Measurements from ENCODE around the gene CSKMT.
"Not testable (repeated sequence)": the region's sequence is repeated elsewhere in the genome, so short reads cannot be mapped to it uniquely, and the experiment has no call there.

The CSKMT gene

DNA sequence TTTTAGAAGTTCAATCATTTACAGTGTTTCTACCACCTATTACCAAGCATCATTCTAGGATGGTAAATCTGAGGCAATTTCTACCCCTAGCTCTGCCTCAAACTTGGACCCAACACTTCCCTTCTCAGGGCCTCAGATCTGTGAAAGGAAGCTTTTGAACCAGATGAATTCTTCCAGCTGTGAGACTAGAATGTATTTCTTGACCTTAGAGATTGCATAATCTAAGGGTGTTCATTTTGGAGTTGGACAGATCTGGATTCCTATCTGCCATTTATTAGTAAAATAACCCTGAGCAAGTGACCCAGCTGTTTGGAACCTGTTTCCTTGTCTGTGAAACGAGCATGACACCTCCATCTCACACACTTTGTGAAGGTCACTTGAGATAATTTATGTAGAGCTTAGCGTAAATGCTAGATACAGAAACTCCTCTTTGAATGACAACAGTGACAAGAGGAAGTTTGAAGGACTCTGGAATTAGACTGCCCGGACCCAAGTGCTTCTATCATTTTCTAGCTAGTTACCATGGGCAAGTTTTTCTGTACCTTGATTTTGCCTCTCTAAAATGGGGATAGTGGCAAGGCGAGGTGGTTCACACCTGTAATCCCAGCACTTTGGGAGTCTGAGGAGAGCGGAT, 8.2 kb upstream of the CSKMT start:
- no peak for DNase-seq

DNA sequence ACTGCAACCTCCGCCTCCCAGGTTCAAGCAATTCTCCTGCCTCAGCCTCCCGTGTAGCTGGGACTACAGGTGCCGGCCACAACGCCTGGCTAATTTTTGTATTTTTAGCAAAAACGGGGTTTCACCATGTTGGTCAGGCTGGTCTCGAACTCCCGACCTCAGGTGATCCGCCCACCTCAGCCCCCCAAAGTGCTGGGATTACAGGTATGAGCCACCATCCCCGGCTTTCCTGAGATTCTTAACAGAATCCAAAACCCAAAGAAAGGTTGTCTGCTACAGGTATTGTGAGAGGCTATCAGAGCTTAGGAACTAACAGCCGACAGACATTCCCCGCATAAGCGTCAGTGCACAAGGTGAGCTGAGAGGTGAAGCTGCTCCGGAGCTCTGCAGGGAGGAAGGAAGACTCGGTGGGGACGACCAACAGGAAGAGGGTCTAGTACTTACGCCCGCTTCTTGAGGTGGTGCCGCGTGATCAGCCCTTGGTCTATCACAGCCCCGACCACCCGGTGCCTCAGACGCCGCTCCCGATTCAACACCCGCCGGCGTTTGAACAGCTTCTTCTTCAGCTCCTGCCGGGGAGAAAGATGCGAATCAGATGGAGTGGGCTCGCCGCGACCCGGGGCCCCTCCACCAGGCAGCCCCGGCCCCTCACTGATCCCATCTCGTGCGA, 572 bp upstream of the CSKMT start:
- no peak for DNase-seq

DNA sequence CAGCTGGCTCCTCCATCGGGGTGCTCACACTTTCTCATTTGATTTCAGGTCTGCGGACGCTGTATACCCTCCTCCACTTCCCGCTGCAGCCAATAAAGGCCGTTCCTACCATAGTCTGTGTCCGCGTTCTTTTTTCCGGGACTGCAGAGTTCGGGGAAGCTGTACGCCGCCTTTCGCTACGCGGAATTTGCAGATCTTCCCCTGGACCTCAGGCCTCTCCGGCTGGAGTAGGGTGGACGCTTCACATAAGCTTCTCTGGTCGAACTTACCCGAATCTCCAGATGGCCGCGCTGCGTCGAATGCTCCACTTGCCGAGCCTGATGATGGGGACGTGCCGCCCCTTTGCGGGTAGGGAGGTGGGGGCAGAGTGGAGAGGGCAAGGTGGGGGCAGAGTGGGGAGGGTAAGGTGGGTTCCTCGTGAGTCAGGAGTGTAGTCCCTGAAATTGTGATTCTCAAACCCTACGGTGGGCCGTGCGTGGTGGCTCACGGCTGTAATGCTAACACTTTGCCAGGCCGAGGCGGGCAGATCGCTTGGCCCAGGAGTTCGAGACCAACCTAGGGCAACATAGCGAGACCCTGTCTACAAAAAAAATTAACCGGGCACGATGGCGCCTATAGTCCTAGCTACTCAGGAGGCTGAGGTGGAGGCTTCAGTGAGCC, 617 bp downstream of the CSKMT start:
- peak; percentile 59 to 65 (median 64) for DNase-seq

DNA sequence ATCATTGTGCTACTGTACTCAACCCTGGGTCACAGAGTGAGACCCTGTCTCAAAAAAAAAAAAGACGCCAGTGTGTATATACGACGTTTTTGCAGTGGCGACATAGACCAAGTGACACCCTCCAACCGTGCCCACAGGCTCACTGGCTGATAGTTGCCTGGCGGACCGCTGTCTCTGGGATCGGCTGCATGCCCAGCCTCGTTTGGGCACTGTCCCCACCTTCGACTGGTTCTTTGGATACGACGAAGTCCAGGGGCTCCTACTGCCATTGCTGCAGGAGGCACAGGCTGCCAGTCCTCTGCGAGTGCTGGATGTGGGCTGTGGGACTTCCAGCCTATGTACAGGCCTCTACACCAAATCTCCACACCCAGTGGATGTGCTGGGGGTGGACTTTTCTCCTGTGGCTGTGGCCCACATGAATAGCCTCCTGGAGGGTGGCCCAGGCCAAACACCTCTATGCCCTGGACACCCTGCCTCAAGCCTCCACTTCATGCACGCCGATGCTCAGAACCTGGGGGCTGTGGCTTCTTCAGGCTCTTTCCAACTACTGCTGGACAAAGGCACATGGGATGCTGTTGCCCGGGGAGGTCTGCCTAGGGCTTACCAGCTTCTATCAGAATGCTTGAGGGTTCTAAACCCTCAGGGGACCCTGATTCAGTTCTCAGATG, 1.3 kb downstream of the CSKMT start:
- no peak for DNase-seq

DNA sequence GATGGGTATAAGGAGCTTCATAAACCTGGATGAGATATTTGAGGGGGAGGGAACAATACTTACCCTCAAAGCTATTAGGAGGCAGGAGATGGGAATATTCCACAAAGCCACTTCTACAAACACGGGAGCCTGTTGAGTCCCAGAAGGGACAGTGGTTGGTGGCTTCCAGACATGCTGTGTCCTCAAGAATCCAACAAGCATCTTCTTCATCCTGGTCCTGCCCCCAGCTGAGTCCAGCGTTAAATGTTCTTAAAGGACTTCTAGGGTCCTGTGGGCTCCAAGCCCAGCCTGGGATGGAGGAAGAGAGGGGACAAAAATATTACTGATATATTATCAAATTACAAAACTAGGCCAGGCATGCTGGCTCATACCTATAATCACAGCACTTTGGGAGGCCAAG, 2.3 kb downstream of the CSKMT start:
- no peak for DNase-seq

DNA sequence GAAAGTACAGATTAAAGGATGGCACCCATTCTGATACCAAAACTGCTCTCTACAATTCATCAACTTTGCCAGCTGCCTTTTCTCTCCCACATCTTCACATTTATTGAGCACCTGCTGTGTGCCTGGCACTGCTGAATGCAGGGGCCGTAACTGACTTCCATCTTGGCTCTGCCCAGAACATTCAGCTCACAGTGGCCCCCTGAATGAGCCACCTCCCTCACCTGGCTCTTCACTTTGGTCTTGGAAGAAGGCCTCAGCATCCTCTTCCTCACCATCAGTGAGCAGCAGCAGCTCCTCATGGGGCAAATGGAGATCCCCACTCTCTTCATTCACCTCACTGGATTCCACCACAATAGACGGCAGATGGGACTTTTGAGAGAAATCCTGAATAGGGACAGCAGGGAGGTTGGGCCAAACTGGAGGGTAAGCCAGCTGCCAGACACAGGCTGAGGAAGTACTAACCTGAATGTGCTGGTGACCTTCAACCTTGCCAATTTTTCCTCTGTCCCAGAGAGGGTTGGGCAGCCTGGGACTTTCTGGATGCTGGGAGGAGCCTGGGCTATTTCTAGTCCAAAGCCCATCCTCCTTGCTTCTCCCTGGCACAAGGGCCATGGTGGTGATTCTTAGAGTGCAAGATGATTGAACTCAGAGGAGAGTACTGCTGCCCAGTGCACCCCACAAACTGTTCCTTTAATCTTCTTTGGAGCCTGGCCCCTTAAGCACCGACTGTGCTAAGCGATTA, 4.5 kb downstream of the CSKMT start:
- no peak for DNase-seq

DNA sequence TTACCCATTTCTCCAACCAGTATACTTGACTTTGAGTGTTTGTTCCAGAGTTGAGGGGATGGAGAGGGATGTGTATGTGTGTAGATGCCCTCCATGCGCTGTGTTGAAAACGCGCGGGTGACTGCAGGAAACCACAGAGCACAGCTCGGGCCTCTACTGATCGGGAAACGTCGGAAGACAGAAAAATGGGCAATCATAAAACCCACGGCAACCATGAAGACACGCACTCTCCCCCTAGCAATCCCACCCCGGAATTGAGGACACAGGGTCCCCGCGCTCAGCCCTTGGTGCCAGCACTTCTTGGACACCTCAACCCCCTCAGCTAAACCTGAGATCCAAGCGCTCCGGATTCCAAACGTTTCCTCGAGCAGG, 6.1 kb downstream of the CSKMT start:
- peak in 1 of 3 donors; percentile 33 for DNase-seq

DNA sequence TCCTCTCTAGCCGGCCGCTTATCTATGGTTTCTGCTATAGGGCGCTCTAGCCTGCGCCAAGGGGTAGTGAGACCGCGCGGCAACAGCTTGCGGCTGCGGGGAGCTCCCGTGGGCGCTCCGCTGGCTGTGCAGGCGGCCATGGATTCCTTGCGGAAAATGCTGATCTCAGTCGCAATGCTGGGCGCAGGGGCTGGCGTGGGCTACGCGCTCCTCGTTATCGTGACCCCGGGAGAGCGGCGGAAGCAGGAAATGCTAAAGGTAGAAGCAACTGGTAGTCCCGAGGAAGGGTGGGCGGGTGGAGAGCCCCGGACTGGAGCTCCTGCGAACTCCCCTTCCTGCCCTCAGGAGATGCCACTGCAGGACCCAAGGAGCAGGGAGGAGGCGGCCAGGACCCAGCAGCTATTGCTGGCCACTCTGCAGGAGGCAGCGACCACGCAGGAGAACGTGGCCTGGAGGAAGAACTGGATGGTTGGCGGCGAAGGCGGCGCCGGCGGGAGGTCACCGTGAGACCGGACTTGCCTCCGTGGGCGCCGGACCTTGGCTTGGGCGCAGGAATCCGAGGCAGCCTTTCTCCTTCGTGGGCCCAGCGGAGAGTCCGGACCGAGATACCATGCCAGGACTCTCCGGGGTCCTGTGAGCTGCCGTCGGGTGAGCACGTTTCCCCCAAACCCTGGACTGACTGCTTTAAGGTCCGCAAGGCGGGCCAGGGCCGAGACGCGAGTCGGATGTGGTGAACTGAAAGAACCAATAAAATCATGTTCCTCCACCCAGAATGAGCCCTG, 6.7 kb downstream of the CSKMT start, which contains the start of the genes LBHD1 and UQCC3:
TSS of gene LBHD1 (minus strand) at position 660 of the 782 bp plus-strand sequence. CDS start 2,236 bp downstream, outside the sequence.
TSS of gene UQCC3 (plus strand) at position 66 of the 782 bp plus-strand sequence. CDS start at position 139, 73 bp downstream.
- DNase-seq, result peak; percentile 87 to 92 (median 91)

DNA sequence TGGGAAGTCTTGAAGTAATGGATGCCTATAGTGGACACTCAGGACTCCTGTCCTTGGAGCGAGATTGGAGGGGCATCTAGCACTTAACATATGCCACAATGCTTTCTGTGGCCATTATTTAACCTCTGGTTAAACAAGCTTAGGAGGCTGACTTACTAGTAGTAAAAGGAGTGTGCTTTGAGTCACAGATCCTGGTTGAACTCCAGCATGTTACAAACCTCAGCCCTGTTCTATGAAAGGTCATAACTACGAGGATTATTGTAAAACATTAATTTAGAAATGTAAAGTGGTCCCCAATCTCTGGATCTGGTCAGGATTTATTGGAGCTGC, 8.0 kb downstream of the CSKMT start:
- DNase-seq, result no peak

DNA sequence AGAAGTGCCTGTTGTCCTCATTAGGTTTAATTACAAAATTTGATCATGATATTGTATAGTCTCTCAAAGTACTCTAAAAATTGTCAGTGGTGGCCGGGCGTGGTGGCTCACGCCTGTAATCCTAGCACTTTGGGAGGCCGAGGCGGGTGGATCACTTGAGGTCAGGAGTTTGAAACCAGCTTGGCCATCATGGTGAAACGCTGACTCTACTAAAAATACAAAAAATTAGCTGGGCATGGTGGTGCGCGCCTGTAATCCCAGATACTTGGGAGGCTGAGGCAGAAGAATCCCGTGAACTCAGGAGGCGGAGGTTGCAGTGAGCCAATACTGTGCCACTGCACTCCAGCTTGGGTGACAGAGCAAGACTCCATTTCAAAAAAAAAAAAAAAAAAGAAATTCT, 10.3 kb downstream of the CSKMT start:
- DNase-seq, result not testable (repeated sequence)

DNA sequence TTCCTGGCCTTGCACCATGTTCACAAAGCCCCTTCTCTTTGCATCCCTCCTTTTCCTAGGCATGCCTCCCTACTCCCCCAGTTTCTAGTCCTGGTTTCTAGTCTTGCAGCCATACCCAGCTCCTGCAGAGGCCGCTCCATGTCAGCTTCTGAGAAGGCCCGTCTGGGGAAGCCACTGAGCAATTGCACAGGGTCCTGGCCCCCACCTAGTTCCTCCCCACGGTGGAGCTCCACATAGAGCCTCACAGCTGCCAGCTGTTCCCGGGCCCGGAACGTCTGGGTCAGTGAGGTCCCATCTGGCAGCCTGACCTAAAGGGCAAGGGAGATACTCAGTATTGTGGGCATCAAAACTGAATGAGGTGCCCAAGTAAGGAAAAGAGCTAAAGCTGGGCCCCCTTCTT, 11.6 kb downstream of the CSKMT start:
- DNase-seq, result no peak

DNA sequence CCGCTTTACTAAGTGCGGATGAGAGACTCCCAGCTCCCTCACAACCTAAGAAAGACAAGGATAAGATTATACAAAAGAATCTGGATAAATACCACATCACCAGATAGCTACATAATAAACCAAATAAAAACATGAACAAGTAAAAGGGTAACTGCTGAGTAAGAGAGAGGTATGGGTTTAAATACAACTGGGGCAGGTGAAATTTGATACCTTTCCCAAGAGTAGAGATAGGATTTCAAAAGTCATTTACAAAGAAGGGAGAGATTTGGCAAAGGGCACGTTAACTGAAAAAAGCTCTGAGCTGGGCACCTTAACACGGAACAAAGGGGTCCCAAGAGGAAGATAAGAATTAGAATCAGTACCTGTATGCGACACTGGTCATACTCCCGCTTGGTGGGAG, 12.0 kb downstream of the CSKMT start:
- no peak for DNase-seq

DNA sequence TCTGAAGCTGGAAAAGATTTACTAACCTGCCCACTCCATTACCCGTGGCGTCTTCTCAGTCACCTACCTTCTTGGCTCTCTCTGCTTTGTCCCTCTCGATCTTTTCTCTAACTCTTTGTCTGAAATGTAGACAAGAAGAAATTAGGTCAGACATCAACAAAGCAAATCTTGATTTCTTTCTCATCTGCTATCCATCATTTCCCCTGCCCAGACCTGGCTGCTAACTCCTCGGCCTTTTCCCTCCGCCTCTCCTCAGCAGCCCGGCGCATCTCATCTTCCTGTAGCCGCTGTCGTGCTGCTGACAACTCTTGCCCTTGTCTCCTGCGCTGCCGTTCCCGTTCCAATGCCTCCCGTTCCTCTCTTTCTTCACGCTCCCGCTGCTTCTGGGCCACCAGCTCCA, 12.6 kb downstream of the CSKMT start:
- DNase-seq, result no peak

DNA sequence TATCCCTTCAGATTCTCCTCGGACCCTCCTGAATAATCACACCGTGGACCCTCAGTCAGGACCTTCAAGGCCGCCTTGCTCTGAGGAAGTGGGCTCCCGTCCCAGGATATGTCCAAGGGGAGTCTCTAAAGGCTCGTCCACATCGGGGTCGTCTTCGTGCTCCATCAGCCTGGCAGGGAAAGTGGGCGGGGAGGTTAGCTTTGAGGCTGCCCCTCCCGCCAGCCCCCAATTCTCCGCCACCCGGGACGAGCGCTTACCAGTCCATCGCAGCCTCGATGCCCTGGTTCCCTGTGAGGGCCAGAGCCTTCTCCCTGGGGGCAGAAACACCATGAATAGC, 13.3 kb downstream of the CSKMT start:
- no peak for DNase-seq

DNA sequence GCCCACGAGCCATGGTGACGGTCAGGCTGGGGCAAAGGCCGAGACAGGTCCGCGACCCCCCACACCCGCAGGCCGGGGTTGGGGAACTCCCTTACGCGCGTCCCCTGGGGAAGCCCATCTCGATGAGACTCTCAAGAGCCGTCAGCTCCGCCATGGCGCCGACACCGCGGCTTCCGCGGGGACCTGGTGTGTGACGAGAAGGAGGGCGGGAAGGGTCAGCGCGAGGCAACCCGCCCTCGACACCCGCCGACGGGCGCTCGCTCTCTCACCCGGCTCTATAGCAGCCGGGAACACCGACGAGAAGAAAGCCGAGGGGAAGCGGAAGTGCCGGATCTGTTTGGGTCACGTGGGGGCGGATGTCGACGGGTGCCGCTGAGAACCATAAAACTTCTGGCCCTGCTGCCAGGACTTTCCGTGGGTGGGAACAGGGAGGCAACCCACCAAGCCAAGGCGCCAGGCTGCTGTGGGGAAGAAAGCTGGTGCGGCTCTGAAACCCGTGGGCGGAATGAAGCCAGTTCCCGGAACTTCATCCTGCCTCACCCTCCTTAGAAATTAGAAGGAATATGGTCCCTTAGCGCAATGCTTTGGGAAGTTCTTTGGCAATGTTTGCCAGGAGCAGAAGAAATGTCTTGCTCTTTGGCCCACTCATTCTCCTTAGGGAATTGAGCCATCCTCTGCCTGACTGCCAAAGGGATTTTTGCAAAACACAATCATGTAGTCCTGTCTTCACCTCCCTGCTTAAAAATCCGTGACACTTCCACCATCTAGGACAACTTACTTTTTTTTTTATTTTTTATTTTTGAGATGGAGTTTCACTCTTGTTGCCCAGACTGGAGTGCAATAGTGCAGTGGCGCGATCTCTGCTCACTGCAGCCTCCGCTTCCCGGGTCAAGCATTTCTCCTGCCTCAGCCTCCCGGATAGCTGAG, 13.9 kb downstream of the CSKMT start, which contains the start of gene UBXN1:
TSS of gene UBXN1 (minus strand) at position 304 of the 927 bp plus-strand sequence. CDS start at position 154, 150 bp downstream.
- DNase-seq, result peak; percentile 96 to 97 (median 97)

DNA sequence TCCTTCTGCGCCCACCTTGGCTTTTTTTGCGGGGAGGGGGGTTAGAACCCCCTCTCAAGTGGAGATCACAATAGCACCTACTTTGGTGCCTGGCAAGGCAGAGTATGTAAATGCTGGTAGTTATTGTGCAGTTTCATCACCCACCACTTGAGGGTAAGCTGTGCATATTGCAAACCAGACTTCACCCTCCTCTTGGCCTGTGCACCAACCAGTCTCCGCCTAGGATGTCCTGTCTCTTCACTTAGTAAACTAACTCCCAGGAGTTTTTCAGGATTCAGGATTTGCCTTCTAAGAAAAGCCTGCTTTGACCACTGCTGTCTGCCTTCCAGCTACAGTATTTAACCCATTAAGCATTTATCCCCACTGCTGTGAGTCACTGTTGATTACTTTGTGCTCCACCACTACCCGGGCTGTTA, 15.7 kb downstream of the CSKMT start:
- DNase-seq, result peak; percentile 62 to 70 (median 63)

DNA sequence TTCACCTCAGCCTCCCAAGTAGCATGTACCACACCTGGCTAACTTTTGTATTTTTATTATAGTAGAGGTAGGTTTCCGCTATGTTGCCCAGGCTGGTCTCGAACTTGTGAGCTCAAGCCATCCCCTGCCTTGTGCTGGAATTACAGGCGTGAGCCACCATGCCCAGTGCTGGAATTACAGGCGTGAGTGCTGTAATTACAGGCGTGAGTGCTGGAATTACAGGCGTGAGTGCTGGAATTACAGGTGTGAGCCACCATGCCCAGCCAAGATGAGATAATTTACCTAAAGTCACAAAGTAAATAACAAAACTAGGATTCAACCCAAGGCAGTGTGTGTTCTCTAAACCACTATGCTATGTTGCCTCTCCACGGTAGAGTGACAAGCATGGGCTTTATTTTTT, 17.4 kb downstream of the CSKMT start:
- no peak for DNase-seq

DNA sequence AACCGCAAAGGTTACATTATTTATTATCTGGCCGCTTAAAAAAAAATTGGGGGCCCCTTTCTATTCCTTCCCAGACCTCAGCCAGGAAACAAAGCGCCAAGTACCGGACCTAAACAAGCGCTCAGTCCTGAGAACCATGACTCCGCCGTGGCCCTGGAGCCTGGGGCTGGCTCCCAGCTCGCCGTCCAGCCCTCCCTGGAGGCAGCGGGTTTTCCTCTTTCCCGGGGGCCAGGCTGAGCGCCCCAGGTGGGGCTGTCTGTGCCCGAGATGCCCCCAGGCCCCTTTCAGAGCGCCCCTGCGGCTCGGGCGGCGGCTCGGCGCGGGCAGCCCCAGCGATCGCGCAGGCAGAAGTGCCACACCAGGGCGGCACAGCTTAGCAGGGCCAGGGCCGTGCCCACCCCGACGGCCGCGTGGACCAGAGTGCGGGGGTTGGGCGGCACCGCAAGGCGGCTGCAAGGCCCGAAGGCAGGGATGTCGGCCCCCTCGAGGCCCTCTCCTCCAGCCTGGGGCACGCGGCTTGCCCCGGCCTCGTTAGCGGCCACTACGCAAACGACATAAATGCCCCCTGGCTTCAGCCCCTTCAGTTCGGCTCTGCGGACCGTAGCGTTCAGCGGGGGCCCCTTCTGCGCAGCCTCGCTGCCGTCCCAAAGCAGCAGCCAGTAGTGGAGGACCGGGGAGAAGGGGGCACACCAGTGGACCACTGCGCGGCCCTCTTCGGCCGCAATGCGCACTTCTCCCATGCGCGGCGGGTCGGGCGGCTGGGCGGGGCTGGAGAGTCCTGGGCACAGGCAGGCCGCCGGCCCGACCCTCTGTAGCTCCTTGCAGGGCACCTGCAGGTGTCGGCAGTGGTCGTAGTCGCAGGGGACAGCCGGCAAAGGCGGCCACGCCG, 22.6 kb downstream of the CSKMT start:
- no peak for DNase-seq

DNA sequence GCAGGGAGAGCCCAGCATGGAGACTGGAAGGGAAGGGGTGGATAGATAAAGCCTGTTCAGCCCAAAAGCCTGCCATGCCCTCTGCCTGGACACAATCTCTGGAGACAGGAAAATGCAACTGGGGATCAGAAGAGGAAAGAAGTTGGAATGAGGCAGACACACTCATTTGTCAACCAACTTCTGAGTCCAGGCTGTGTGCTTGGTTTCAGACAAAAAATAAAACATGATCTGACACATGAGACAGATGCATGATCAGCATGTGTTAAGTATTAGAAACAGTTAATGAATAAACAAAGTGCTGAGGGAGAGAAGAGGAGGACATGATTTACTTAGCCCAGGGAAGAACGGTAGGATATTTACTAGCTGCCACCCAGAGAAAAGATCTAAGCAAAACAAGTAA, 23.4 kb downstream of the CSKMT start:
- no peak for DNase-seq

All from suppressor macrophage treated with lipopolysaccharide for 1 hour (primary cell).